GM12891 (cell line): ENCODE measurements around the gene CHD1L.
"Not testable (repeated sequence)": the region's sequence is repeated elsewhere in the genome, so short reads cannot be mapped to it uniquely, and the experiment has no call there.

Experiments
- POLR2AphosphoS5 ChIP-seq: IDR thresholded peaks from 2 replicates; pipeline ENCODE4 v1.6.1; 2011; ENCODE audit warnings: low read depth, low read length, control low read depth
- POU2F2 ChIP-seq: IDR thresholded peaks from 2 replicates; pipeline ENCODE4 v1.6.1; 2011; ENCODE audit warnings: low read depth, mild to moderate bottlenecking, control low read depth, low read length, moderate library complexity
- TAF1 ChIP-seq: IDR thresholded peaks from 2 replicates; pipeline ENCODE4 v1.6.1; 2011; ENCODE audit warnings: low read depth, low read length, control low read depth

- not testable (repeated sequence) for TF ChIP-seq POLR2AphosphoS5, POU2F2, TAF1
Observed at GRCh38 chr1:147231032-147231431, 11.5 kb upstream of the CHD1L start.
